IMR-90 (cell line): ENCODE measurements around the gene DENND1A. TPM values are rescaled to one million over a fixed set of nuclear protein-coding genes. Genes with fewer than 3 reads are reported as not detected.

Experiments used
- ATAC-seq: fragments of 200-7000 bp; cut with Tn5 transposase; 2 replicates; pipeline ENCODE4 v1.9.1; 2020; ENCODE audit warnings: low read depth, mild to moderate bottlenecking, moderate library complexity
- BruUV-seq: library from RNA; stranded (reverse); fragments of 400-500 nt; replicated peaks from 2 replicates; lab custom pipeline; 2021; lab: Mats Ljungman, UMichigan
- CTCF ChIA-PET: fragments of 300-600 bp; formaldehyde crosslinking; extraction: SDS; loops from one replicate; lab custom pipeline; 2021; ENCODE audit warnings: antibody characterized with exemption; lab: Yijun Ruan, JAX
- POLR2A ChIA-PET: fragments of 300-600 bp; sonication (Branson Sonifier 250); formaldehyde crosslinking; loops from one replicate; lab custom pipeline; 2022; ENCODE audit warnings: antibody characterized with exemption; ENCODE audit not compliant: unreplicated experiment; lab: Charles Lee
- DNase-seq: peaks from one replicate; pipeline ENCODE4 v3.0.0; 2013
- H2AFZ ChIP-seq: replicated peaks from 2 replicates; pipeline ENCODE3; 2013; ENCODE audit warnings: low read length, mild to moderate bottlenecking; ENCODE audit not compliant: poor library complexity
- H2AK5ac ChIP-seq: 2 replicates; pipeline ENCODE4 v1.6.1; 2013; ENCODE audit warnings: low read depth, low read length, inconsistent platforms
- H2AK9ac ChIP-seq: replicated peaks from 2 replicates; pipeline ENCODE3; 2013; ENCODE audit warnings: mild to moderate bottlenecking, low read depth, low read length, moderate library complexity; ENCODE audit not compliant: poor library complexity
- H2BK120ac ChIP-seq: 2 replicates; pipeline ENCODE4 v1.6.1; 2013; ENCODE audit warnings: low read depth, low read length, inconsistent platforms
- H2BK15ac ChIP-seq: 3 replicates; pipeline ENCODE4 v1.6.1; 2013; ENCODE audit warnings: low read depth, low read length, inconsistent platforms
- H2BK20ac ChIP-seq: 2 replicates; pipeline ENCODE4 v1.6.1; 2013; ENCODE audit warnings: low read depth, mild to moderate bottlenecking, inconsistent platforms, low read length, moderate library complexity
- H2BK5ac ChIP-seq: 2 replicates; pipeline ENCODE4 v1.6.1; 2013; ENCODE audit warnings: mild to moderate bottlenecking, low read depth, low read length, inconsistent platforms; ENCODE audit not compliant: poor library complexity, severe bottlenecking
- H3K14ac ChIP-seq: replicated peaks from 2 replicates; pipeline ENCODE4 v1.6.1; 2013; ENCODE audit warnings: low read depth, low read length, inconsistent platforms
- H3K18ac ChIP-seq: 2 replicates; pipeline ENCODE4 v1.6.1; 2013; ENCODE audit warnings: low read depth, low read length, control low read depth
- H3K23ac ChIP-seq: 2 replicates; pipeline ENCODE4 v1.6.1; 2013; ENCODE audit warnings: low read depth, low read length, inconsistent platforms
- H3K27ac ChIP-seq: 2 replicates; pipeline ENCODE4 v1.5.1; 2013; ENCODE audit warnings: mild to moderate bottlenecking, control low read depth, low read length; ENCODE audit not compliant: insufficient read depth
- H3K27me3 ChIP-seq: 2 replicates; pipeline ENCODE4 v1.6.1; 2013; ENCODE audit warnings: low read length; ENCODE audit not compliant: control insufficient read depth, insufficient read depth
- H3K36me3 ChIP-seq: 2 replicates; pipeline ENCODE4 v1.6.1; 2013; ENCODE audit warnings: low read length, mixed read lengths; ENCODE audit not compliant: control insufficient read depth, insufficient read depth
- H3K4ac ChIP-seq: 2 replicates; pipeline ENCODE4 v1.6.1; 2013; ENCODE audit warnings: low read depth, low read length, inconsistent platforms
- H3K4me1 ChIP-seq: 2 replicates; pipeline ENCODE4 v1.6.1; 2013; ENCODE audit warnings: low read length, mixed read lengths; ENCODE audit not compliant: control insufficient read depth, insufficient read depth
- H3K4me2 ChIP-seq: 2 replicates; pipeline ENCODE4 v1.6.1; 2013; ENCODE audit warnings: low read depth, mild to moderate bottlenecking, control low read depth, low read length, moderate library complexity
- H3K4me3 ChIP-seq: 2 replicates; pipeline ENCODE4 v1.5.1; 2013; ENCODE audit warnings: low read depth, mild to moderate bottlenecking, control low read depth, low read length, moderate library complexity; ENCODE audit not compliant: insufficient read depth
- H3K56ac ChIP-seq: 2 replicates; pipeline ENCODE4 v1.6.1; 2013; ENCODE audit warnings: low read length, inconsistent platforms; ENCODE audit not compliant: insufficient read depth; ENCODE audit errors: extremely low read depth
- H3K79me1 ChIP-seq, 2 experiments: 2 replicates each; pipeline ENCODE4 v1.6.1; 2013; ENCODE audit warnings: low read length in 2 of 2, inconsistent platforms in 1 of 2, low read depth in 1 of 2
- H3K9ac ChIP-seq: 2 replicates; pipeline ENCODE4 v1.6.1; 2013; ENCODE audit warnings: low read depth, low read length, control low read depth
- H3K9me1 ChIP-seq: 2 replicates; pipeline ENCODE4 v1.6.1; 2013; ENCODE audit warnings: low read length, inconsistent platforms; ENCODE audit not compliant: insufficient read depth
- H3K9me3 ChIP-seq: 2 replicates; pipeline ENCODE4 v1.6.1; 2013; ENCODE audit warnings: low read length; ENCODE audit not compliant: control insufficient read depth, insufficient read depth
- H4K20me1 ChIP-seq: 2 replicates; pipeline ENCODE4 v1.6.1; 2013; ENCODE audit warnings: low read length, inconsistent platforms; ENCODE audit not compliant: insufficient read depth
- H4K5ac ChIP-seq: 2 replicates; pipeline ENCODE4 v1.6.1; 2013; ENCODE audit warnings: mild to moderate bottlenecking, low read depth, low read length, control low read depth
- H4K8ac ChIP-seq, 2 experiments: 2 replicates each; pipeline ENCODE4 v1.6.1; 2013; ENCODE audit warnings: low read depth in 2 of 2, low read length in 2 of 2, control low read depth in 1 of 2, inconsistent platforms in 1 of 2
- H4K91ac ChIP-seq: 2 replicates; pipeline ENCODE4 v1.6.1; 2013; ENCODE audit warnings: low read depth, low read length, inconsistent platforms; ENCODE audit not compliant: insufficient read depth
- CEBPB ChIP-seq: IDR thresholded peaks from 2 replicates; pipeline ENCODE4 v1.6.1; 2012; ENCODE audit warnings: low read depth, low read length, improper control_type of control experiment
- CHD1 ChIP-seq: IDR thresholded peaks from 2 replicates; pipeline ENCODE4 v1.6.1; 2012; ENCODE audit warnings: low read depth, low read length, improper control_type of control experiment
- MAZ ChIP-seq: IDR thresholded peaks from 2 replicates; pipeline ENCODE4 v1.6.1; 2012; ENCODE audit warnings: low read depth, mild to moderate bottlenecking, low read length, improper control_type of control experiment, moderate library complexity, borderline replicate concordance
- NFE2L2 ChIP-seq: fragments of 150-350 bp; IDR thresholded peaks from 2 replicates; pipeline ENCODE4 v1.6.1; 2016; ENCODE audit warnings: low read depth, mild to moderate bottlenecking, low read length
- RFX5 ChIP-seq: IDR thresholded peaks from 2 replicates; pipeline ENCODE4 v1.8.0; 2012; ENCODE audit warnings: low read depth, mild to moderate bottlenecking, low read length, moderate library complexity
- WGBS, 2 experiments: methylation state at CpG; one replicate each; pipeline versions ENCODE4 v1.1.5 to v1.1.7; 2013; ENCODE audit warnings: missing lambda C conversion rate in 2 of 2; ENCODE audit not compliant: insufficient read length in 1 of 2; ENCODE audit errors: extremely low coverage in 2 of 2; 5-methylcytosine and 5-hydroxymethylcytosine counted together
- dilution Hi-C: fragments of 300-500 bp; cut with HindIII; formaldehyde crosslinking; loops from one replicate; pipeline ENCODE4 v1.14.3; 2018; ENCODE audit warnings: low sequenced_read_pairs; ENCODE audit not compliant: unreplicated experiment
- in situ Hi-C: fragments of 300-500 bp; cut with MboI; formaldehyde crosslinking; loops from 3 replicates; pipeline ENCODE4 v1.14.3; 2019; ENCODE audit warnings: low sequenced_read_pairs, inconsistent platforms, mixed read lengths
- intact Hi-C: fragments of 100-400 bp; cut with micrococcal nuclease; formaldehyde crosslinking; loops from 2 replicates; pipeline ENCODE4 v1.10.0; 2022
- polyA plus RNA-seq, 3 experiments: library from polyadenylated mRNA; depleted of rRNA; stranded (reverse); fragments of >200 nt; gene quantifications; 2 replicates each; pipeline ENCODE4 v1.2.3, GENCODE V29; 2012; ENCODE audit warnings: low replicate concordance in 1 of 3
- total RNA-seq: library from RNA; depleted of rRNA; stranded (reverse); fragments of >200 nt; gene quantifications from 2 replicates; pipeline ENCODE4 v1.2.3, GENCODE V29; 2012

Gene DENND1A
- total and polyA plus RNA-seq, 2 of the 4 experiments (the other 2 are of a cell fraction), result 21.4 to 27.6 TPM

- DNase-seq, result no peak
- Histone ChIP-seq H3K36me3 (peaks cover 2% of the 10 kb centered on the region; the same call in 1 of the 2 replicates), H3K14ac (no peak overlapping the region), H2BK120ac (no peak overlapping the region), H2BK15ac (no peak overlapping the region), H3K23ac (no peak overlapping the region), H4K5ac (no peak overlapping the region), H3K4me3 (no peak overlapping the region), H4K8ac (no peak overlapping the region), H3K18ac (no peak overlapping the region), H4K20me1 (no peaks in the 10 kb centered on the region), H2AK5ac (no peak overlapping the region), H4K91ac (no peak overlapping the region), H3K4me1 (no peaks in the 10 kb centered on the region), H2BK20ac (no peak overlapping the region), H2AFZ (no peak overlapping the region), H3K56ac (no peak overlapping the region), H3K79me1 (no peaks in the 10 kb centered on the region; a peak in 1 of 4 replicates), H2AK9ac (no peak overlapping the region), H3K27me3 (no peaks in the 10 kb centered on the region), H3K4me2 (no peak overlapping the region), H3K4ac (no peak overlapping the region), H2BK5ac (no peak overlapping the region), H3K9ac (no peak overlapping the region), H3K27ac (no peak overlapping the region), H3K9me3 (no peaks in the 10 kb centered on the region), H3K9me1 (0 out of 2 replicates have a peak, but pooled peaks cover 3% of the 10 kb centered on the region)
- WGBS, 2 experiments, result 71% methylated on average over 6 of the region's 7 CpGs; no CpG with 5 or more reads in 1 of the 2 experiments
- ChIA-PET CTCF (no interaction called here), POLR2A (no interaction called here)
- intact Hi-C loops (no loop called here), dilution Hi-C loops (no loop called here), in situ Hi-C loops (no loop called here)
- TF ChIP-seq CEBPB (no peak), RFX5 (no peak), NFE2L2 (no peak), MAZ (no peak), CHD1 (no peak)
- no peak for ATAC-seq
- BruUV-seq, result no TSS peak
These were observed 277.5 kb downstream of the DENND1A start for GRCh38 chr9:123652416-123652815.
